NB4 (cell line): Measurements from ENCODE around the gene CTTN.

Experiments used
- POLR2A ChIP-seq: IDR thresholded peaks from 2 replicates; pipeline ENCODE4 v1.6.1; 2011; ENCODE audit warnings: mild to moderate bottlenecking; ENCODE audit not compliant: insufficient read length; ENCODE audit errors: extremely low read depth
- TF ChIP-seq, protein P1 (sequence below): IDR thresholded peaks from one replicate; pipeline ENCODE4 v1.5.1; 2012; ENCODE audit warnings: low read depth, low read length
- TF ChIP-seq, protein P2 (sequence below): IDR thresholded peaks from 2 replicates; pipeline ENCODE4 v1.6.1; 2011; ENCODE audit warnings: low read depth, low read length

DNA sequence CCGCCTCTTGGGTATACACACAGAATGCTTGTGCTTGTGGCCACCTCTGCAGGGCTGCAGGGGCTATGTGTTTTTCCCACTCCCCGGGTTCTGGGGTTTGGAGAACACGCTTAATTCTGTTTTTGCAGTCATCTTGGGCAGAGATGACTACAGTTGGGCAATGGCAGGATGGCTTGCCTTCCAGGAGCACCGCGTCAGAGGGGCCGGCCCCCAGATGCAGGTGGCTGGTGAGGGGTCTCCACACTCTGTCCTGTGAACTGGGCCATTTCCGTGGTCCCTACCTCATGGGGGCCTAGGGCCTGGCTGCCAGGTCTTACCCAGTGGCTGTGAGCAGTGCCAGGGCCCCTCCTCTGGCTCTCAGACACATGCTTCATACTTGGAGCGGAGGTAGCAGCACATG lies 68.3 kb downstream of the CTTN start:
- TF ChIP-seq, protein P1, sequence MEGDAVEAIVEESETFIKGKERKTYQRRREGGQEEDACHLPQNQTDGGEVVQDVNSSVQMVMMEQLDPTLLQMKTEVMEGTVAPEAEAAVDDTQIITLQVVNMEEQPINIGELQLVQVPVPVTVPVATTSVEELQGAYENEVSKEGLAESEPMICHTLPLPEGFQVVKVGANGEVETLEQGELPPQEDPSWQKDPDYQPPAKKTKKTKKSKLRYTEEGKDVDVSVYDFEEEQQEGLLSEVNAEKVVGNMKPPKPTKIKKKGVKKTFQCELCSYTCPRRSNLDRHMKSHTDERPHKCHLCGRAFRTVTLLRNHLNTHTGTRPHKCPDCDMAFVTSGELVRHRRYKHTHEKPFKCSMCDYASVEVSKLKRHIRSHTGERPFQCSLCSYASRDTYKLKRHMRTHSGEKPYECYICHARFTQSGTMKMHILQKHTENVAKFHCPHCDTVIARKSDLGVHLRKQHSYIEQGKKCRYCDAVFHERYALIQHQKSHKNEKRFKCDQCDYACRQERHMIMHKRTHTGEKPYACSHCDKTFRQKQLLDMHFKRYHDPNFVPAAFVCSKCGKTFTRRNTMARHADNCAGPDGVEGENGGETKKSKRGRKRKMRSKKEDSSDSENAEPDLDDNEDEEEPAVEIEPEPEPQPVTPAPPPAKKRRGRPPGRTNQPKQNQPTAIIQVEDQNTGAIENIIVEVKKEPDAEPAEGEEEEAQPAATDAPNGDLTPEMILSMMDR: no peak
- TF ChIP-seq POLR2A: no peak
- TF ChIP-seq, protein P2, sequence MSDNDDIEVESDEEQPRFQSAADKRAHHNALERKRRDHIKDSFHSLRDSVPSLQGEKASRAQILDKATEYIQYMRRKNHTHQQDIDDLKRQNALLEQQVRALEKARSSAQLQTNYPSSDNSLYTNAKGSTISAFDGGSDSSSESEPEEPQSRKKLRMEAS: no peak
